ENCODE results near the gene TMEM179.

- TF ChIP-seq EZH2 (IDR thresholded peaks at IDR 0.05; ENCODE audit: insufficient read depth, poor library complexity, severe bottlenecking) (no peak), EZH2phosphoT487 (IDR thresholded peaks at IDR 0.05; ENCODE audit: insufficient read depth, low read depth) (no peak)
These were observed 43.4 kb downstream of the TMEM179 start for GRCh38 chr14:104561124-104561557.

Measured in GM23248 (cell line).